ENCODE data around the gene GRB2.
A peak's percentile ranks its signal among the peaks of the same experiment; 100 is the strongest.
"Not testable (repeated sequence)": the region's sequence is repeated elsewhere in the genome, so short reads cannot be mapped to it uniquely, and the experiment has no call there.

GRB2 gene

GRCh38 chr17:75405365-75406221 is at the start of gene GRB2:
GRB2 (minus strand) TSS chr17:75405678; CDS start chr17:75393628, 12,050 bp downstream.
- peak; percentile 83 to 93 for DNase-seq

GRCh38 chr17:75454672-75455071 is 49.2 kb upstream of the GRB2 start:
- not testable (repeated sequence) for DNase-seq

- no peak for DNase-seq
Observed at GRCh38 chr17:75454193-75454592, 48.7 kb upstream of the GRB2 start.

- no peak for DNase-seq
Observed at GRCh38 chr17:75450270-75450669, 44.8 kb upstream of the GRB2 start.

GRCh38 chr17:75447951-75448856 is 42.7 kb upstream of the GRB2 start:
- no peak for DNase-seq

GRCh38 chr17:75445896-75446295 is 40.4 kb upstream of the GRB2 start:
- DNase-seq, result not testable (repeated sequence)

- DNase-seq, result no peak
Observed at GRCh38 chr17:75445296-75445695, 39.8 kb upstream of the GRB2 start.

- no peak for DNase-seq
Observed at GRCh38 chr17:75442168-75443103, 37.0 kb upstream of the GRB2 start.

- DNase-seq, result no peak
Observed at GRCh38 chr17:75440738-75441448, 35.4 kb upstream of the GRB2 start.

- DNase-seq, result no peak
Observed at GRCh38 chr17:75439287-75439686, 33.8 kb upstream of the GRB2 start.

GRCh38 chr17:75437404-75437803 is 31.9 kb upstream of the GRB2 start:
- DNase-seq, result not testable (repeated sequence)

GRCh38 chr17:75434433-75434832 is 29.0 kb upstream of the GRB2 start:
- not testable (repeated sequence) for DNase-seq

- no peak for DNase-seq
Observed at GRCh38 chr17:75433218-75433783, 27.8 kb upstream of the GRB2 start.

- no peak for DNase-seq
Observed at GRCh38 chr17:75430159-75430974, 24.9 kb upstream of the GRB2 start.

- DNase-seq, result no peak
Observed at GRCh38 chr17:75428543-75429469, 23.3 kb upstream of the GRB2 start.

GRCh38 chr17:75418531-75418930 is 13.1 kb upstream of the GRB2 start:
- DNase-seq, result no peak

GRCh38 chr17:75417054-75417580 is 11.6 kb upstream of the GRB2 start:
- DNase-seq, result no peak

GRCh38 chr17:75416006-75416405 is 10.5 kb upstream of the GRB2 start:
- no peak for DNase-seq

- DNase-seq, result no peak
Observed at GRCh38 chr17:75414488-75414887, 9.0 kb upstream of the GRB2 start.
